ENCODE measurements around the gene INSL3. TPM values are rescaled to one million over a fixed set of nuclear protein-coding genes. Genes with fewer than 3 reads are reported as not detected.
A peak's percentile ranks its signal among the peaks of the same experiment; 100 is the strongest.

Gene INSL3
- polyA plus RNA-seq, 6 donors from 2014 or later = 0.49 to 1.8 (median 0.89) TPM; not detected in 1

GRCh38 chr19:17841810-17842662 lies 20.7 kb upstream of the INSL3 start:
- Mint-ChIP-seq H3K4me1 (peaks cover 22 to 39% (median 36%) of the 10 kb centered on the region in 3 donors), H3K27me3 (no peaks in the 10 kb centered on the region), H3K27ac (peak overlapping the region in 2 of 6 donors; percentile 75 to 94), H3K4me3 (no peak overlapping the region), H3K36me3 (peaks cover 7 to 18% of the 10 kb centered on the region in 2 donors), H3K9me3 (no peaks in the 10 kb centered on the region)
- DNase-seq (no peak), ATAC-seq (ENCODE audit: low read depth in 2 of 2) (peak in 1 of 2 donors; percentile 25)

GRCh38 chr19:17841371-17841809 lies 20.1 kb upstream of the INSL3 start:
- Mint-ChIP-seq H3K4me1 (peaks cover 25 to 35% (median 34%) of the 10 kb centered on the region in 3 donors), H3K9me3 (no peaks in the 10 kb centered on the region), H3K36me3 (peaks cover 10 to 25% of the 10 kb centered on the region in 2 donors), H3K4me3 (no peak overlapping the region), H3K27me3 (no peaks in the 10 kb centered on the region), H3K27ac (peak overlapping the region in 2 of 6 donors; percentile 1 to 94)
- DNase-seq (no peak), ATAC-seq (ENCODE audit: low read depth in 2 of 2) (no peak)

- peaks cover 24 to 26% (median 25%) of the 10 kb centered on the region in 3 donors for H3K4me1 Mint-ChIP-seq
- ATAC-seq (ENCODE audit: low read depth in 2 of 2) (no peak), DNase-seq (no peak)
- no peak overlapping the region for H3K4me3 Mint-ChIP-seq
- H3K27ac Mint-ChIP-seq = peak overlapping the region in 2 of 6 donors; percentile 19 to 54
- no peaks in the 10 kb centered on the region for H3K9me3 Mint-ChIP-seq
- H3K36me3 Mint-ChIP-seq = peaks cover 20 to 38% of the 10 kb centered on the region in 2 donors
- H3K27me3 Mint-ChIP-seq = no peaks in the 10 kb centered on the region
Measured at GRCh38 chr19:17840019-17840418, 18.7 kb upstream of the INSL3 start.

GRCh38 chr19:17837972-17838371 lies 16.7 kb upstream of the INSL3 start:
- Mint-ChIP-seq H3K4me1 (peaks cover 11 to 12% (median 11%) of the 10 kb centered on the region in 3 donors), H3K4me3 (no peak overlapping the region), H3K9me3 (no peaks in the 10 kb centered on the region), H3K36me3 (peaks cover 20 to 40% of the 10 kb centered on the region in 2 donors), H3K27ac (peak overlapping the region in 1 of 6 donors; percentile 90), H3K27me3 (no peaks in the 10 kb centered on the region)
- ATAC-seq (ENCODE audit: low read depth in 2 of 2) (no peak), DNase-seq (no peak)

GRCh38 chr19:17836530-17836929 lies 15.2 kb upstream of the INSL3 start:
- peak overlapping the region in 1 of 8 donors; percentile 12 for H3K4me3 Mint-ChIP-seq
- no peak for ATAC-seq (ENCODE audit: low read depth in 2 of 2)
- H3K36me3 Mint-ChIP-seq = peaks cover 24 to 45% of the 10 kb centered on the region in 2 donors
- no peak for DNase-seq
- peaks cover 8 to 11% (median 11%) of the 10 kb centered on the region in 3 donors for H3K4me1 Mint-ChIP-seq
- peak overlapping the region in 1 of 6 donors; percentile 92 for H3K27ac Mint-ChIP-seq
- no peaks in the 10 kb centered on the region for H3K27me3 Mint-ChIP-seq
- H3K9me3 Mint-ChIP-seq = no peaks in the 10 kb centered on the region

- Mint-ChIP-seq H3K36me3 (peaks cover 25 to 42% of the 10 kb centered on the region in 2 donors), H3K27ac (peak overlapping the region in 5 of 6 donors; percentile 14 to 82 (median 78)), H3K4me3 (peak overlapping the region in 2 of 8 donors; percentile 17 to 42)
Measured at GRCh38 chr19:17835182-17836006, 14.1 kb upstream of the INSL3 start.

GRCh38 chr19:17834350-17835181 lies 13.2 kb upstream of the INSL3 start:
- no peaks in the 10 kb centered on the region for H3K9me3 Mint-ChIP-seq
- H3K4me1 Mint-ChIP-seq = peaks cover 7 to 13% (median 11%) of the 10 kb centered on the region in 3 donors
- ATAC-seq (ENCODE audit: low read depth in 2 of 2) = no peak
- H3K27ac Mint-ChIP-seq = no peak overlapping the region
- H3K36me3 Mint-ChIP-seq = peaks cover 25 to 48% of the 10 kb centered on the region in 2 donors
- H3K4me3 Mint-ChIP-seq = no peak overlapping the region
- DNase-seq = no peak
- no peaks in the 10 kb centered on the region for H3K27me3 Mint-ChIP-seq

More at GRCh38 chr19:17835182-17836006, 14.1 kb upstream of the INSL3 start:
- ATAC-seq (ENCODE audit: low read depth in 2 of 2) (no peak), DNase-seq (no peak)
- H3K4me1 Mint-ChIP-seq = peaks cover 8 to 10% (median 8%) of the 10 kb centered on the region in 3 donors
- no peaks in the 10 kb centered on the region for H3K27me3 Mint-ChIP-seq
- H3K9me3 Mint-ChIP-seq = no peaks in the 10 kb centered on the region

- H3K4me1 Mint-ChIP-seq = peaks cover 7 to 16% (median 11%) of the 10 kb centered on the region in 3 donors
- H3K4me3 Mint-ChIP-seq = no peak overlapping the region
- no peak for DNase-seq
- peak overlapping the region in 1 of 6 donors; percentile 3 for H3K27ac Mint-ChIP-seq
- no peaks in the 10 kb centered on the region for H3K27me3 Mint-ChIP-seq
- H3K9me3 Mint-ChIP-seq = no peaks in the 10 kb centered on the region
- peaks cover 19 to 50% of the 10 kb centered on the region in 2 donors for H3K36me3 Mint-ChIP-seq
- ATAC-seq (ENCODE audit: low read depth in 2 of 2) = no peak
Measured at GRCh38 chr19:17832443-17833208, 11.3 kb upstream of the INSL3 start.

- Mint-ChIP-seq H3K36me3 (peaks cover 15 to 43% of the 10 kb centered on the region in 2 donors), H3K4me1 (peaks cover 6 to 13% (median 11%) of the 10 kb centered on the region in 3 donors), H3K27me3 (no peaks in the 10 kb centered on the region), H3K27ac (no peak overlapping the region), H3K9me3 (no peaks in the 10 kb centered on the region), H3K4me3 (no peak overlapping the region)
- no peak for DNase-seq
- ATAC-seq (ENCODE audit: low read depth in 2 of 2) = no peak
Measured at GRCh38 chr19:17831419-17831888, 10.1 kb upstream of the INSL3 start.

GRCh38 chr19:17830567-17831418 lies 9.5 kb upstream of the INSL3 start:
- H3K36me3 Mint-ChIP-seq = peaks cover 10 to 36% of the 10 kb centered on the region in 2 donors
- no peak overlapping the region for H3K4me3 Mint-ChIP-seq
- DNase-seq (no peak), ATAC-seq (ENCODE audit: low read depth in 2 of 2) (peak; percentile 16 to 21)
- peak overlapping the region in 3 of 6 donors; percentile 33 to 75 (median 61) for H3K27ac Mint-ChIP-seq
- no peaks in the 10 kb centered on the region for H3K9me3 Mint-ChIP-seq
- H3K27me3 Mint-ChIP-seq = no peaks in the 10 kb centered on the region
- H3K4me1 Mint-ChIP-seq = peaks cover 5 to 13% (median 6%) of the 10 kb centered on the region in 3 donors

- H3K9me3 Mint-ChIP-seq = no peaks in the 10 kb centered on the region
- H3K27ac Mint-ChIP-seq = peak overlapping the region in 3 of 6 donors; percentile 33 to 75 (median 61)
- ATAC-seq (ENCODE audit: low read depth in 2 of 2) = no peak
Measured at GRCh38 chr19:17829855-17830566, 8.7 kb upstream of the INSL3 start.

More at GRCh38 chr19:17829855-17830566, 8.7 kb upstream of the INSL3 start:
- peaks cover 5 to 33% of the 10 kb centered on the region in 2 donors for H3K36me3 Mint-ChIP-seq
- DNase-seq = no peak
- no peak overlapping the region for H3K4me3 Mint-ChIP-seq
- peaks cover 5 to 8% (median 5%) of the 10 kb centered on the region in 3 donors for H3K4me1 Mint-ChIP-seq
- H3K27me3 Mint-ChIP-seq = no peaks in the 10 kb centered on the region

Measured in naive B cell (primary cell).